Activated naive CD4-positive, alpha-beta T cell treated with Interleukin-2 at 50 U/mL for 16 hours (primary cell): ENCODE results near the gene MGMT.

Experiments
- DNase-seq: peaks from one replicate; pipeline ENCODE4 v3.0.0-alpha.2; 2020

The MGMT gene

DNA sequence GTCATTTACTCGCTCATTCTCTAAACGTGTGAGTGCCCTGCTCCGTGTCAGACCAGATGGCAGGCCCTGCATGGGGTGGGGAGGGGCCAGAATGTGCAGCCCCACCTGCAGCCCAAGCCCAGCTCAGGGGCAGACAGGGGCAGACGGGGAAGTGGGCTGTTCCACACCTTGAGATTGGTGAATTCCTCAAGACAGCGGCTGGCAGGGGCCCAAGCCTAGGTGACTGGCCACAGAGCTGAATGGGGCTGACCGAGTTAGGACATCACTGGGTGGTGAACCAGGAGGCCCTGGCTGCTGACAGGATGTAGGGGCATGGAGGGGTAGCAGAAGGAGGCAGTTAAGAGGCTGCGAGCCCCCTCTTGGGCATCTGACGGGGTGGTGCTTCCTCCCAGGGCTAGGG, 79.1 kb downstream of the MGMT start:
- no peak for DNase-seq

GRCh38 chr10:129547608-129548007, 80.6 kb downstream of the MGMT start:
- no peak for DNase-seq

- no peak for DNase-seq
Observed at GRCh38 chr10:129548600-129548999, 81.6 kb downstream of the MGMT start.

- DNase-seq: no peak
Observed at GRCh38 chr10:129550076-129550475, 83.0 kb downstream of the MGMT start.

GRCh38 chr10:129550658-129551057, 83.6 kb downstream of the MGMT start:
- DNase-seq: no peak

- DNase-seq: no peak
Observed at GRCh38 chr10:129552119-129552518, 85.1 kb downstream of the MGMT start.

- DNase-seq: no peak
Observed at GRCh38 chr10:129553928-129554327, 86.9 kb downstream of the MGMT start.

DNA sequence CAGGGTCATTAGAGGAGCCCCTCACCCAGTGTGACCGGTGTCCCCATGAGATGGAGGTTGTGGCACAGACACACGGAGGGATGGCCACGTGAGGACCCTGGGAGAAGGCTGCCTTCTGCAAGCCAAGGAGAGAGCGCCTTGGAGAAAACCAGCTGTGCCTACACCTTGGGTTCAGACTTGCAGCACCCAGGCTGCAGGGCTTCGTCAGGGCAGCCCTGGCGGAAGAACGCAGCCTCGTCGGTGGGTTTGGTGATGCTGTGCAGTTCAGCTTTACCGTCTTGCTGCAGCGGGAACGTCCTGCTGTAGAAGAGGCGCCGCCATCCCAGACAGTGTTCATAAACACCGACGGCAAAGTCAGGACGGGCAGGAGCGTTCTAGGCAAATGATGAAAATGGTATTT, 89.3 kb downstream of the MGMT start:
- DNase-seq: no peak

DNA sequence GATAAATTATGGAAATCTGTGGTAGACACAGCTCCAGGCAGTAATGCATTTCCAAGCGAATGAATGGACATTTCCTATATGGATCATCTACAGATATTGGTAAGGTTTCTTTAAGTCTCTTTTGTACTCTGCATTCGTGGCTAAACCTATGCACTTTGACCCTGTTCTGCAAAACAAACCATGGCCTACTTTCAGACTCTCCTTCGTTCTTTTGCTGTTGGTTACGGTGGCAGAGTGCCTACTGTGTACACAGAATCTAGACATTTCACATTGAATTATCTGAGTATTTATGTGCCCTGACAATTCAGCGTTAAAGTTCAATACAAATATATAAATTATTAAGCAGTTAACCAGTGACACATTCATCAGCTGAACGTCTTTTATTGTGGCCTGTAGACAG, 93.3 kb downstream of the MGMT start:
- no peak for DNase-seq

- DNase-seq: no peak
Observed at GRCh38 chr10:129562487-129562886, 95.4 kb downstream of the MGMT start.

DNA sequence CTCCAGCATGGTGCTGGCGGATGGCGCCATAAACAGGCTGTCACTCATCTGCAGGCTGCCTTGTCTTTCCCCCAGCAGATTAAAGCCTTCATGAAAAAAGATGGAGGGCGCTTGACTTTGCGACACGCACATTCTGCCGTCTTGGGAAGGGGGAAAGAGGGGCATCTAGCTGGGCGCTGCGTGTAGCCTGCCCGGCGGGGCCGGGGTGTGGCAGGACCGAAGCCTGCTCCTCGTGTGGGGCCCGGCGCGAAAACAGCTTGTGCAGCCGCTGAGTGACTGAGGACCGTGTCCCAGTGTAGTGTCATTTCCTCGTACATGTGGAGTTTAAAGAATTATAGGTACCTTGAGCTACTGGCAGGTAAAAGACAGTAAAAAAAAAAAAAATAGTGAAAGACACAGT, 97.9 kb downstream of the MGMT start:
- no peak for DNase-seq

DNA sequence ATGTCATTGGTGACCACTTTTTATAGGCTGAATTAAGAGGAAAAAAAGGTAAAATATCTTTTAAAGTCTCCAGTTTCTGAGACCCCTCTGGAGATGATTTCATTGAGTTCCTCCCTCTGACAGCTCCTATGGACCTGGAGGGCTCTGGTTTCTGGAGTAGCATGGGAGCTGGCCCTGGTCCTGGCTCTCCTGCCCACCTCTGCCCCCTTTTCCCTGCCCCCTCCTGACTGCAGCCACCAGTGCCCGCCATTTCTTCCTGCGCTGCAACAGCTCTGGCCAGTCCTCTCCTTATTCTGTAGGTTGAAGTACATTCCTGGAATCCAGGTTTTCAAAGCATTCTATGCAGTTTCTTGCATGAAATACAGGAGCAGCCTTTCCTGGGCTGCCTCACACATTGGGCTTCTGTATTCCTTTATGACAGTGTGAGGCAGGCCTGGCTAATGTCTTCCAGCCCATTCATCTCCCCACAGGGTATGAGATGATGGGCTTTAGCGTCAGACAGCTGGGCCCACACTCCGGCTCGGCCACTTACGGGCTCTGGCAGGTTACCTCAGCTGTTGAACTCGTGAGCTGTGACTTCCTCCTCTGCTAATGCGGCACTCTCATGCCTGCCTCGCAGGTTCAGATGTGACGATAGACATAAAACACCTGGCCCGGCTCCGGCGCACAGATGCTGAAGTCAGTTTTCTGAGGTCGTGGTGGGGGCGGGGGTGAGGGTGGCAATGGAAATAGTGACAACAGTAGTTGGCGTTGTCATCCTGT, 101.7 kb downstream of the MGMT start:
- no peak for DNase-seq

DNA sequence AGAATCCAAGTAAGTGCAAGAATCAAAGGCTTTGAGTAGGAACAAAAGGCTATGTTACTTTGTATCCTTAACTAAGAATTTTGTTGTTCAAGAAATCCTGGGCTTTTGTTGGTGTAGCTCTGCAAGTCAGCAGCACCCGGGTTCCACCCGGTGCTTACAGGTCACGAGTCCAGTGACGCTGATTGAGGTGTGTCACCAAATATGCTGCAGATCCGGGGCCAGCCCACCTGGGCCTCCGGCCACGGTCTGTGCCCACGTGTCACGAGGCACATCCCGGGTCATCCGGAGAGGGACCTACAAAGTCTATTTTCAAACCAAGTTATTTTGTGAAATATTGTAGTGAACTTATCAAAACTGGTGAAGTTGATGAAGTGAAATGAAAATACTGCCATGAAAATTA, 103.1 kb downstream of the MGMT start:
- no peak for DNase-seq

- DNase-seq: no peak
Observed at GRCh38 chr10:129579228-129579627, 112.2 kb downstream of the MGMT start.

GRCh38 chr10:129580010-129580409, 113.0 kb downstream of the MGMT start:
- no peak for DNase-seq

GRCh38 chr10:129580901-129581300, 113.9 kb downstream of the MGMT start:
- DNase-seq: no peak

GRCh38 chr10:129581827-129582411, 114.9 kb downstream of the MGMT start:
- DNase-seq: no peak

DNA sequence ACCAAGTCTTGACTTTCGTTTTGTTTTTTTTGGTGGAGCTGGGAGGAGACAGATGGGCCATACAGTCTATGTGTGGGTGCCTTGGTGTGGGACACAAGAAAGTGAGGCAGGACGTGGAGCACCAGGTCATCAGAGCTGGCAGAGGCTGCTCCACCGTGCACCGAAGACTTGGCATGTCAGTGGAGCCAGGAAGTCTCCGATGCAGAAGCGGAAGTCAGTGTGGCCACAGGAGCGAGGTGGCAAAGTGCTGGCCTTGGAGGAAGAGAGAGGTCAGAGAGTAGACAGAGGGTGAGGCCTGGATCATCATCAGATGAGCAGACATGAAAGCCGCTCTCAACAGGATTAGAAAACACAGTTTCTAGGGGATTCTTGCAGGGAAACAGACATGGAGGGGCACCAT, 116.8 kb downstream of the MGMT start:
- DNase-seq: no peak

- DNase-seq: no peak
Observed at GRCh38 chr10:129586898-129587443, 119.9 kb downstream of the MGMT start.

GRCh38 chr10:129589546-129589945, 122.5 kb downstream of the MGMT start:
- no peak for DNase-seq

- DNase-seq: no peak
Observed at GRCh38 chr10:129593953-129594352, 126.9 kb downstream of the MGMT start.

GRCh38 chr10:129594811-129595210, 127.8 kb downstream of the MGMT start:
- no peak for DNase-seq

GRCh38 chr10:129598413-129598812, 131.4 kb downstream of the MGMT start:
- no peak for DNase-seq

DNA sequence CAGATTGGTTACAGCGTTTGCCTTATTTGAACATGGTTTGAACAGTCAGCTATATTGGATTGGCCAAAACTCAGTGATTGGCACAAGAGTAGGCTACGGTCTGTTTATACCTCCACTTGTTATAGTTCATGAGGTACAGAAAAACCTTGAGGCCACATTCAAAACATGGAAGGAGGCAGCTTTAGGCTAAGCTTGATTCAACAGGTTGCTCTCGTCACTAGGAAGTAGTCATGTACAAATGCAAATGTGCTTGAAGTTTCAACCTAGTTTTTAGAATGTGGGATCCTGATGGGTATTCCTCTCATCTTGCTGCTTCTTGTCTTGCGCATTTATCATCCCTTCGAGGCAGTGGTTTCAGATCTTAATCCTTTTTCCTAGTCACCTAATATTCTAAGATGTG, 132.1 kb downstream of the MGMT start:
- no peak for DNase-seq

DNA sequence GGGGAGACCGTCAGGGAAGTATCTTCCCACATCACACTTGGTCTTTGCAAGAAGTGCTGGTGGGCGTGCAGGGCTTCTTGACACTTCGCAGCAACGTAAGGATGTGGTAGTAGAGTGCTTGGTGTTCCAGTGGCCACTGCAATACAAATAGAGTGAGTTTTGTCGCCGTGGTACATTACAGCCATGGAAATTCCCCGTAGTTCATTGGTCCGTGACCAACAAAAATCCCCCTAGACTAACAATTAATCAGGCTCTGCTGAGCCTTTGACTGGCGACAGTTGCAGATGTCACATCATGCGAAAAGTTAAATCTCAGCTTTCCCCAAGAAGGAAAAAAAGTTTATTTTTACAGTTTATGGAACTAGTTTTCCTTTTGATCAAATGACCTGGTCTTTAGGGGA, 134.7 kb downstream of the MGMT start:
- no peak for DNase-seq
